ENCODE measurements around the gene CMTM8.

Gene CMTM8

DNA sequence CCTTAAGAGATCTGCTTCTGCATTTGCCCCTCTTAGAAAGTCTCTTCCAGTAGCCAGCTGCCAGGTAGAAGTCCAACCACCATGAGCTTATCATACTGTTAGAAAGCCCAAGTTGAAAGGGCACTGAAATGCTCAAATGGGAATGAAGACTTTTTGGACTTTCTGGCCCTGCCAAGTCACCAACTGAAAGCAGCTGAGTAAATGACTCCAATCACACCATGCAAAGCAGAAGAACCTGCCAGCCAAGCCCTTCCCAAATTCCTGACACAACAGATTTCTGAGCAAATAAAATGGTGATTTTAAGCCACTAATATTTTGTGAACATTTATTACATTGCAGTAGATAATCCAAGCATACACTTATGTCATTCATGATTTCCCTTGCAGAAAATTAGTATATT is 2.1 kb upstream of the CMTM8 start:
- no peak for DNase-seq

GRCh38 chr3:32237670-32238452 is 619 bp upstream of the CMTM8 start:
- DNase-seq: no peak

DNA sequence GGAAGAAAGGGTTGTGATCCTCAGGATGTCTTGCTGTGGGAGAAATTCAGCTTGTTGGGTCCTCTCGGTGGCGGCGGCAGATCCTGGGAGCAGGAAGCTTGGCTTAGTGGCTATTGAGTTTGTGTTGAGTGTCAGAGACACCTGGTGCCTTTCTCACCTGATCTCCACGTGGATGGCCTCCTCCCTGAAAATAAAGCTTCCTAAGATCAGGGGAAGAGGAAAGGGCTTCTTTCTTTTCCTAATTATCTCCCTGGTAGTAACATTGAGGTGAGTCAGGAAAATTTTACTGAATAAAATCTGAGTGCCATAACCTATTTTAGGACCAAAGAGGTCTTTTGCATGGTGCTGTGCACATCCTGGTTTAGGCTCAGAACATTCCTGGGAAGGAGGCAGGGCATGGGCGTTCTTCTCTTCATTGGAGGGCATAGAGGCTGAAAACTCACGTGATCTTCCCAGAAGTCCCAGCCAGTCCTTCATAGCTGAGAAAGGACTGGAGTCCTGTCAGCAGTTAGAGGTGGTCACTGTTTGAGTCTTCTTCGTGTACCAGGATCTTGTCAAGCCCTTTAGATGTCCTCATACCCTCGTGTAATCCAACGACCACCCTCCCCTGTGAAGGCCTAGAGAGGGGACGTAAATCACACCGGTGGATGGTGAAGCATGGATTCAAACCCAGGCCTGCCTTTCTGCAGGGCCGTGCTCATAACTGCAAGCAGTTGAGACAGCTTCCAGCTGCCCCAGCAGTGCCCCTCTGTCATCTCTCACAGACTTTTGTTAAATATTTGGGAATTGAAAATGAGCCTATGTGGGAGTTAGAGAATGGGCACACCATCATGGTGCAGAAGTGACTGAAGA is 1.1 kb downstream of the CMTM8 start:
- DNase-seq: no peak

- peak; percentile 42 for DNase-seq
Measured at GRCh38 chr3:32240159-32240545, 1.7 kb downstream of the CMTM8 start.

DNA sequence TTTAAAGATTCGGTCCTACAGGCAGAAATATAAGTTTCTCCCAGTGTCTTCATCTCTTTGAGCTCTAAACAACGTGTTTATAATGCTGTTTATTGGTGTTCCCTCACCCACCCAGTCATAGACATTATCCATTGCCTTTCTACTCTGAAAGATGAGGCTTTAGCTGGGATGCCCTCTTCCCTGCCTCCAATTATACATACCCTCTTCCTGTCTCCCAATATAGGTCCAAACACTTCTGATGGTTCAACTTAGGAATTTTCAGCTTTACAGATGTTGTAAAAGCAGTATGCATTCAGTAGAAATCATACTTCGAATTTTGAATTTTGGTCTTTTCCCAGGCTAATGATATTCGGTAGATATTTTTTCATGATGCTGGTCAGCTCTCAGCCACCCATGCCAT is 2.6 kb downstream of the CMTM8 start:
- DNase-seq: no peak

DNA sequence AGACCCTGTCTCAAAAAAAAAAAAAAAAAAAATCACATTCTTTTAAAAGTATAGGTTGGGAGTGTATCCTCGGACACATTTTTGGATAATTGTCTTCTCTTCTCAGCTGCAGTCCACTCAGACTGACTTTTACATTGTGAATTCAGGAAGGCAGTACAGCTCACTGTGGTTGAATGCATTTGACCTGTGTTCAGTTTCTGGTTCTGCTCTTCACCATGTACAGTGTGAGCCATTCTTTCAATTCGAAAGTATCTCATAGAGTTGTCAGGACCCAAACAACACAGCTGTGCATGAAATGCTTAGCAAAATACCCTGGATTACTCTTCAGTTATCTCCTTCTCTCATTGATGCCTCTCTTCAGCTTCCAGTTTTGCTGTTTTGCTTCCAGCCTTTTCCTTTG is 5.0 kb downstream of the CMTM8 start:
- no peak for DNase-seq

DNA sequence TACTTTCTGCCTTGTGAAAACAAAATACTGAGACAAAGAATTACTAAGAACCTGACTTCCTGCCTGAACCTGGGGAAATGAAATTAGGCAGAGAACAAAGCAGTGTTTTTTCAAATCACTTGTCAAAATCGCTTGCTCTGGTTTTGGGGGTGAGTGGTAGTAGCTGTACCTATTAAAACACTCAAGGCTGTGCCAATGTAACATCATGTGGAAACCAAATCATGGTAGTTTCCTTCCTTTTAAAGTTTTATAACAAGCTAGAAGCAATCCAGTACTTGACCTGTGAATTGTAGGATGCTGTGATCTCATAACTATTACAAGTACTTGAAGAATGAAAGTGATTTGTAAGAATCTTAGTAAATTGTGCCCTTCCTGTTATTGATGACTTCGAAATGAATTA is 6.7 kb downstream of the CMTM8 start:
- DNase-seq: no peak

GRCh38 chr3:32246079-32246675 is 7.7 kb downstream of the CMTM8 start:
- DNase-seq: no peak

- no peak for DNase-seq
Measured at GRCh38 chr3:32249184-32249782, 10.8 kb downstream of the CMTM8 start.

DNA sequence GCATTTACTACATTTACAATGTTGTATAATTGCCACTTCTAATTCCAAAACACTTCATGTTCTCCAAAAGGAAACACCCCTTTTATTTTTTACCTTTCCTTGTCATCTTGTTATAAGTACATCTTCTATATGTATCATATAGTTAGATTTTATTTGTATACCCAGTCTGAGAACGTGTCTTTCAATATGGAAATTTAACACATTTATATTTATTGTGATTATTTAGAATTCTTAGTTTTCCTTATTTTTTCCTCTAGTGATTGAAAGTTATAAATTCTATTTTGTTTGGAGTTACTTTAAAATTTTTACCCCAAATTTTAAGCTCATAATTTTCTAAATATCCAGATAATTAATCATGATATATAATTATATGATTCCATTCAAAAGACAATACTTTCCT is 15.8 kb downstream of the CMTM8 start:
- DNase-seq: no peak

DNA sequence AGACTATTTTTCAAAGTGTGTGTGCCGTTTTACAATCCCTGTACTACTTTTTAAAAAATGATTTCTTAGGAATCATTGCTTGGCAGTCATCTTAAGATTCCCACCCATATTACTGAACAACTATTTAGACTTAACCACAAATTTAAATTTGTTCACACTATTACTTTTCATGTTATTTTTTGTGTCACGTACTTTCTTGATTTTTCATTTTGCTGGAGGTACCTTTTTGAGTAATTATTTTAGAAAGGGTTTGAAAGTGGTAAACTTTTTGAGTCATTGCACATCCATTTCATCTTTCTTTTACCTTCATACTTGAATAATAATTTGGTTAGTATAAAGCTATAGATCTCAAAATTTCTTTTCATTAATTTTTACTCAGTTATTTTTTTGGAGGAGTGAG is 16.9 kb downstream of the CMTM8 start:
- no peak for DNase-seq

GRCh38 chr3:32256206-32256605 is 17.7 kb downstream of the CMTM8 start:
- DNase-seq: no peak

GRCh38 chr3:32257042-32257441 is 18.6 kb downstream of the CMTM8 start:
- no peak for DNase-seq

- DNase-seq: no peak
Measured at GRCh38 chr3:32257641-32258438, 19.4 kb downstream of the CMTM8 start.

- DNase-seq: no peak
Measured at GRCh38 chr3:32258869-32259268, 20.4 kb downstream of the CMTM8 start.

DNA sequence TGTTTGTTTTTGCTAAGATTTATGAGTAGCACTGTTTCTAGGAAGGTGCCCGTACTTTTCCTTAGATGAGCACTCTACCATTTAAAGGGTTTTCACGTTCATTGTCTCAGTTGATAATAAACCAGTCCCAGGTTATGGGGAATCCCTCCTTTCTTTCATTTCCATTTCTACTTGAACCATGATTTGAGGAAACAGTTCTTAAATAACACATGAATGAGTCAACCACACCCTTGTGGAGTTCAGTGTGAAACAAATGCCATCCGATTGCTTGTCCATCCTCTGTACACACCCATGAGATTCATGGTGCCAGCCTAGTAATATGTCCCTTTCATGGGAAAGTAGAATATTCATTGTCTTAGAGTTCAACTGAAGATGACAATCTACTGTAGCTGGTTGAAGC is 23.1 kb downstream of the CMTM8 start:
- DNase-seq: no peak

GRCh38 chr3:32262201-32262600 is 23.7 kb downstream of the CMTM8 start:
- DNase-seq: no peak

DNA sequence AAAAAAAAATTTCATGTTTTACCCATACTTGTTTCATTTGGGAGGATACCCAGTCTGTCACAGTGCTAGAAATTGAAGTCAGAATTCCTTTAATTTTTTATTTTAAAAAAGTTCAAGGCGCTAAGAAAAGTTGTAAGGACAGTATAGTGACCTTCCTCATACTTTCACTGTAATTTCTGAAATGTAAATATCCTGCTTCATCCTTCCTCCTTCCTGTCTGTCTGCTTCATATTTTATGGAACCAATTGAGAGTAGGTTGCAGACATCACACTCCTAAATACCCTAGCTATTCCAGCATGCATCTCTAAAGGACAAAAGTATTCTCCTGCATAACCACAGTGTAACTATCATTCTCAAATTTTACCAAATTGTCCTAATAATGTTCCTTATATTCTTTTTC is 35.8 kb downstream of the CMTM8 start:
- no peak for DNase-seq

GRCh38 chr3:32275506-32275905 is 37.0 kb downstream of the CMTM8 start:
- no peak for DNase-seq

DNA sequence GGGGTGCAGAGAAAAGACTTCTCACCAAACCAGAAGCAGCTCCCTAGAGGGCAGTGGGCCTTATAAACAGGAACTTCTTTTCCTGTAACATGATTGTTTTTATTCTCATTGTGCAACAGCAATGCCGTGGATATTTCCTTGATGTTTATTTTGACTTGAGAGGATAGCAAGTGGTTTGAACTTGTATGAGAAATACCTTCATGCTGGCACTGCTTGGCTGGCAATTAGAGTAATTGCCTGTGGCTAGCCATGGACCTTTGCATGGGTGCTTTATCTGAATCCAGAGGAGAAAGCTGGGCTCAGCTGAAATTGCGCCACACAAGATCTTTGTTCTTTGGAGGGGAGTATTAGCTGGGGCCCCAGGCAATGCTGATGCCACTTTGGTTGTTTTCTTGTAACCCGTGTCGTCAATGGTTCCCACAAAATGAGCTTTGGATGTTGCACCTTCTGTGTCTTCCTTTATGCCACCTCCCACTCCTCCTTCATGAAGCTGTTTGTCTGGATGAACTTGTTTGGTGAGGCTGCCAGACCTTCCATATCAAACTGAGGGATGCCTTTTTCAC is 37.9 kb downstream of the CMTM8 start:
- DNase-seq: no peak

DNA sequence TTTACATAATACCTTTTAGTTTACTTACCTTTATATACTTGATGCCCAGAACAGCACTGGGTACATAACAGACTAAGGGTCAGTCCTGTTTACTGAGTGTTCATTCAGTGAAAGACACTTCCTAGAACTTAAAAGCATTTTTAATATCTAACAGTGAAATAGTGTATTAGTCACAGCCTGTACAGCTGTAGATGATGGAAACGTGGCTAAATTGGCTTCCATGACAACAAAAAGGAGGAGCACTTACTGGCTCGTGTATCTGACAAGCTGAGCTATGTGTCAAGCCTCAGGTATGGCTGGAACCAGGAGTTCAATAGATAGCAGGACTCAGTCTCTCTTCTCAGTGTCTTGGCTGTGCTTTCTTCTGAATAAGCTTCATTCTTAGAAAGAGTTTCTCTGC is 40.2 kb downstream of the CMTM8 start:
- DNase-seq: no peak

DNA sequence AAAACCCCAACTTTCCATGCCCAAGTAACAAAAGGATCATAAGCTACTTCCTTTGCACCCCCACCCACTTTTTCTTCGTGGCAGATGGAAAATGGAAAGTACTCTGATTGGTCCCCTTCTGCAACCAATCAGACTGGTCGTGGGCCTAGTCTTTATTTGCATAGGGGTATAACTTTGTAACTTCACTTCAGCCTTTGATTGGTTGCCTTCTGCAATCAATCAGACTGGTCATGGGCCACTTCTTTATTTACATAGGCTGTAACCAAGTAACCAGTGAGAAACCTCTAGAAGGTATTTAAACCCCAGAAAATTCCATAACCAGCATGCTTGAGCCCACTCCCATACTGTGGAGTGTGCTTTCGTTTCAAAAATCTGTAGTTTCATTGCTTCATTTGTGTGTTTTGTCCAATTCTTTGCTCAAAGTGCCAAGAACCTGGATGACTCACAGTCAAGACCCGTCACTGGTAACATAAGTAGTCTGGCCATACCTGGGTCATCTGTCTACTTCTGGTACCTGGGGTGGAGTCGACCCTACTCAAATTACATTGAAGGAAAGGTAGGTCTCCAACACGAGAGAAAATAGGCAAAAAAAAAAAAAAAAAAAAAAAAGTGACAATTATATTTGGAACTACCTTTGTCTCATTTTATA is 41.9 kb downstream of the CMTM8 start:
- DNase-seq: no peak

Measured in activated CD4-positive, alpha-beta T cell treated with anti-CD3 and anti-CD28 coated beads, Interleukin-2, amount 50 U/mL, for 1 hour (primary cell).